Uterus (tissue), 2 donors: ENCODE measurements around the gene EIF2S2.

Source experiments
- POLR2A ChIP-seq, 2 donors: fragments of 450-650 bp; IDR thresholded peaks; one replicate each; pipeline ENCODE4 v1.6.1; 2016; ENCODE audit warnings: antibody characterized with exemption in 2 of 2, mild to moderate bottlenecking in 1 of 2, moderate library complexity in 1 of 2
- TF ChIP-seq, protein P1 (sequence below), 4 experiments: fragments of 200-600 bp in 2 of 4; fragments of 450-650 bp in 2 of 4; sonication (generic) in 2 of 4; IDR thresholded peaks; one replicate each; pipeline ENCODE4 v1.5.1; 2016 to 2019; ENCODE audit warnings: antibody characterized with exemption in 4 of 4, mild to moderate bottlenecking in 2 of 4, moderate library complexity in 1 of 4

GRCh38 chr20:34076952-34077351 lies 35.1 kb downstream of the EIF2S2 start:
- TF ChIP-seq, protein P1, sequence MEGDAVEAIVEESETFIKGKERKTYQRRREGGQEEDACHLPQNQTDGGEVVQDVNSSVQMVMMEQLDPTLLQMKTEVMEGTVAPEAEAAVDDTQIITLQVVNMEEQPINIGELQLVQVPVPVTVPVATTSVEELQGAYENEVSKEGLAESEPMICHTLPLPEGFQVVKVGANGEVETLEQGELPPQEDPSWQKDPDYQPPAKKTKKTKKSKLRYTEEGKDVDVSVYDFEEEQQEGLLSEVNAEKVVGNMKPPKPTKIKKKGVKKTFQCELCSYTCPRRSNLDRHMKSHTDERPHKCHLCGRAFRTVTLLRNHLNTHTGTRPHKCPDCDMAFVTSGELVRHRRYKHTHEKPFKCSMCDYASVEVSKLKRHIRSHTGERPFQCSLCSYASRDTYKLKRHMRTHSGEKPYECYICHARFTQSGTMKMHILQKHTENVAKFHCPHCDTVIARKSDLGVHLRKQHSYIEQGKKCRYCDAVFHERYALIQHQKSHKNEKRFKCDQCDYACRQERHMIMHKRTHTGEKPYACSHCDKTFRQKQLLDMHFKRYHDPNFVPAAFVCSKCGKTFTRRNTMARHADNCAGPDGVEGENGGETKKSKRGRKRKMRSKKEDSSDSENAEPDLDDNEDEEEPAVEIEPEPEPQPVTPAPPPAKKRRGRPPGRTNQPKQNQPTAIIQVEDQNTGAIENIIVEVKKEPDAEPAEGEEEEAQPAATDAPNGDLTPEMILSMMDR (IDR thresholded peaks at IDR 0.05) = no peak
- TF ChIP-seq POLR2A (IDR thresholded peaks at IDR 0.05) = no peak
